Astrocyte (in vitro differentiated cells and primary cell): ENCODE data around the gene DYRK1A.

Experiments used
- CTCF ChIP-seq: IDR thresholded peaks from 2 replicates; pipeline ENCODE4 v1.5.1; 2011; ENCODE audit warnings: low read depth, mild to moderate bottlenecking, inconsistent platforms, low read length, moderate library complexity; ENCODE audit not compliant: insufficient read depth
- EZH2 ChIP-seq: IDR thresholded peaks from 2 replicates; pipeline ENCODE4 v1.6.1; 2012; ENCODE audit warnings: mild to moderate bottlenecking, low read length, inconsistent platforms; ENCODE audit not compliant: insufficient read depth

DNA sequence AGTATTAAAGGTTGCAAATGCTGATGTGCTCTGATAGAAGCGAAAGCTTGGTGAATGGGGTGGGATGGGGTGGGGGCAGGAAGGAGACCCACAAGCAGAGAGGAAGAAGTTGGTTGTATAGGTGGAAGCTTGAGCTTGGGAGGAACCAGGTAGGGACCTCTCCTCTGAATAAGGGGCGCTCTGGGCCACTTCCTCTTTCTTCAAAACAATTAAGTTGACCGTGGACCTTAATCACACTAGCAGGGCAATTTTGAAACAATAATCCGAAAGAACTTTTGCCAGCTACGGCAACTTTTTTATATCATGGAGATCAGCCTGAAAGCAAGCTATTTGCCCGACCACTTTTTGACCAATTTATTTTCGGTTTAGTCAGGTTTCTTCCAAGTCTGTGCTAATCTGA lies 1.9 kb upstream of the DYRK1A start:
- TF ChIP-seq CTCF (no peak), EZH2 (no peak)
